Suppressor macrophage treated with lipopolysaccharide for 4 hours (primary cell): Measurements from ENCODE around the gene IGHMBP2.

ENCODE experiments used
- DNase-seq: peaks from one replicate; pipeline ENCODE4 v3.0.0-alpha.2; 2020

The IGHMBP2 gene

DNA sequence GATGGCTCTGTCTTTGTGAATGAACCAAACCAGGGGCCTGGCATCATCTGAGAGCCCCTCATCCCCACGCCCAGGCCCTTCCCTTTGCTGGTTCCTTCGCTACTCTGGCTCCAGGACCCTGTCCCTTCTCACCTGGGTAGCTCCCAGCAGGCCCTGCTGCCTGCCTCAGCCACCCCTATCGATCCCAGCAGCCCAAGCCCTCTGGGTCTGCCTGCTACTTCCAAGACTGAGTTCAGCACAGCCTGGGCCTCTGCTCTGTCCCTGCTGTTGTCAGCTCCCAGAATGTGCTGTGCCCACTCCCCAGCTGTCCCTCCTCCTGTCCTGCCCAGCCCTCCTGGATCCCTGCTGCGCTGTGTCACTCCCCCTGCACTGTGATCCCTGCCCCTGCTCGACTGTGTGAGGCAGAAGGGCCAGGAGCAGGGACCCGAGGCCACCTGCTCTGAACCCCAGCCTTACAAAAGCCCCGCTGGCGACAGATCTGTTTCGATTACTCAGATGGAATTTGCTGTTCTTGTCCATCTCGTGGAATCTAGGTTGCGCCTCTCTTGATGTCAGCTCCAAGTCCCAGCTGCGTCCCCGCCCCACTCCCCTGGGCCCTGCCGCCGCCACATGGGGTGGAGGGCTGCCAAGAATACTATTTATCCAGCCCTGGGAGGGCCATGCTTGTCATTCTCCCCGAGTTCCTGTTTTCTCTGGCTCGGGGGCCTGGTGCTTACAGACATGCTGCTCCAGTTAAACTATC, 13.0 kb upstream of the IGHMBP2 start:
- DNase-seq = no peak

DNA sequence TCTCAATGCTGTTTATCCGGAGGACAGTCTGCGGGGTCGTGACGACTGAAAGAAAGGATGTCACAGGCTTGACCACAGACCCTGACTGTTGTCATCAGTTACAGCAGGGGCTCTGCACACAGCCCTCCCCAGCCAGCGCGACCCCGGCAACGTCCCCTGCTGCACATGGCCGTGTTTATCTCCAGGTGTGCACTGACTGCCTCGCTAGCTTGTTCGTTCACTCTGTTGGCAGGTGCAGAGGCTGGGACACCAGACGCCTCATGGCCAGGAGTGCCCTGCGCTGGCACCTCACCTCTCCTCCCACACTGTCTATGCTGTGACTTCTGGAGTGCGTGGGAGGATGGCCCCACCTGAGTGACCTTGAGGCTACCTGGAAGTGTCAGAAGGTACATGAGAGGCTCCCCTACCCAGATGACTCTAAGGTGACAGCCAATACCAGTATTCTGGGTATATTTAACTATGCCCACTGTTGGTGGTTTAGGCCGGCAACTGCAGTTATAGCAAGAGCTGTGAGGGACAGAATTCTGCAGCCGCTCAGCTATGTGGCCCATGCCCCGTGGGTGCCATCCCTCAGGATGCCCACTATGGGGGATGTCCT, 12.2 kb upstream of the IGHMBP2 start:
- DNase-seq = no peak

DNA sequence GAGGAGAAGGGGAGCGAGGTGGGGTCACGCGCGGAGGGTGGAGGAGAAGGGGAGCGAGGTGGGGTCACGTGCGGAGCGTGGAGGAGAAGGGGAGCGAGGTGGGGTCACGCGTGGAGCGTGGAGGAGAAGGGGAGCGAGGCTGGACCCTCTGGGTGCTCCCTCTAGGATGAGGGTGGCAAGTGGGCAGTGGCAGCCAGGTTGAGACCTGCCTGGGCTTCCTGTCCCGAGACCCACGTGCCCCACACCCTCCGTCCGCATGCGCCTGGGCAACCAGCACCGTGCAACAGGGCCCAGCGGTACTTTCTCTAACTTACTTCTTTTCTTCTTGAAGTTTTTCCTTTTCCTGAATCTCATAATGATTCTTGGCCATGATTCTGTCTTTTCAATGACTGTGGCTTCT, 11.1 kb upstream of the IGHMBP2 start:
- no peak for DNase-seq

DNA sequence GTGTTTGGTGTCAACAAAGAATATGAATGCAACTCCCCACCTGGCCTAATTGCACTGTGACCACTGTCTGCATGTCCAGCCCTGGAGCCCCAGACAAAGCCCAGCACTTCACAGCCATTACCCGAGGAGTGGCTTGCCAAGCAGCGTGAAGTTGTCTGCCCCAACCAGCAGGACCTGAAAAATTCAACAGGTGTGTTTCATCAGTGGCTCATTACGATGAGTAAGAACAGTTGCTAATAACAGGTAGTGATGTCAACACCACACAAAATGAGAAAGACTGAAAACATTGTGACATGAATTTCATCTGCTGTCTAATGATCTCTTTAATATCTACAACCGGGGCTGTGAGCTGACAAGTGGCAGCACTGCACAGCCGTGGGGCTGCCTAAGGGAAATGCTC, 10.4 kb upstream of the IGHMBP2 start:
- no peak for DNase-seq

DNA sequence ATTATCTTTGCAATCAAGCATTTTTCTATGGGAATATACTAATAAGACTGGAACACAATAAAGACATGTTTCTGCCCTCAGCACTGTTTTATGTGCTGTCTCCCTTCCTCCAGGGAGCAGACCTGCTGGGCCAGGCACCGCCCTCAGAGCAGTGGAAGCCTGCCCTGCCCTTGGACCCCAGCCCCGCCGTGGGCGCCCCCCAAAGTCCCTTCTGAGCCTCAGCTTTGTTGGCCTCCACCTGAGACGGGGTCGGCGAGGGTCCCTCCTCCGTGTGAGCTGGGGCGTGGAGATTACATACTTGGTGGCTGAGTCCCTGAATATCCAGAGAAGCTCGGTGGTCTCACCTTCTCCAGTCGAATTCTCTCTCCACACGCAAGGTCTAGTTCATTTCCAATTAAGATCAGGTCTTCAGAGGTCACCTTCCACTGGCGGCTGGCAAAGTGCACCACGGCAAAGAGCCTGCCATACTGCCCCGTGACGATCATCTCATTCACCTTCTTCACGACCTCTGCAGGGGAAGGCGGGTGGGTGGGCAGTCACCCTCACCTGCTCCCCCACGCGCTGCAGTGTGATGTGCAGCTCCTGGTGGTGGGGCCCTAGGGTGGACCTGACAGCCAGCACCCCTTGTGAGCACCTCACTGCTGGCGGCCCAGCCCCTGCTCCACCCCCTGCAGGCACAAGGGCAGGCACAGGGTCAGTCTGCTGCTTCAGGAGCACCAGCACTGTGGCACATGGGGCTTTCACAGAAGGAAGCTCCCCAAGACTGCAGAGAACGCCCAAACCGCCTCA, 7.3 kb upstream of the IGHMBP2 start:
- no peak for DNase-seq

DNA sequence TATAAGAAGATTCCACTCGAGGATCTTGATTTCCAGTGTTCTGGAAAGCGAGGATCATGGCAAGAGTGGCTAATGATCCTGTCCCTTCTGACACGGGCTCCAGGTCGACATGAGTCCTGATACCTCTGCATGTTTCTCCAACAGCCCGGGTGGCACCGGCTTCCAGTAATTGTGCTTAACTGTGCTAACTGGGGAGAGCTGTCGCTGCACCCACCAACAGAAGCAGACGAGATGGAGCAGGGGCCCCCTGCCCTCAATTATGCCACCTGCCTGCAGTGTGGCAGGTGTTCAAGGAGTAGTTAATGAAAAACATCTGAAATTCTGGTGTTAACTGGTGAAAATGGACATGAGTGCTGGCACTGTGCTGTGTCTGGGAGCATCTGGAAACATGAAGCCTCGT, 6.2 kb upstream of the IGHMBP2 start:
- no peak for DNase-seq

DNA sequence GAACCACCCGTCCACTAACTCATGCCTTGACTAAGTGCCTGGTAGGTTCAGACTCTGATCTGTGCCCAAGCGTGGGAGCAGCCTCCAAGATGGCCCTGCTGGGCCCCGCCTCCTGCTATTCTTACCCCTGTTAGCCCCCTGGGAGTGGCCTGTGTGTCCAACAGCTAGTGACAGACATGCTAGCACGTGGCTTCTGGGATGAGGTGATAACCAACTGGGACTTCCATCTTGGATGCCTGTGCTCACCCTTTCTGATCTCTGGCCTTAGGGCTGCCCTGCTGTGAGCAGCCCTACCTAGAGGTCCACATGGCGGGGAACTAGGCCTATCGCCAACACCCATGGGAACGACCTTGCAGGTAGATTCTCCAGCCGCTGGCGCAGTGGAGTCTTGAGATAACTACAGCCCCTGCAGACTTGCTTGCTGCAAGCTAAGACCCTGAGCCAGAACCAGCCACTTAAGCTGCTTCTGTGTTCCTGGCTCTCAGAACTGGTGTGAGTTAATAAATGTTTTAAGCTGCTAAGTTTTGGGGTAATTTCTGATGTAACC, 2.8 kb upstream of the IGHMBP2 start:
- no peak for DNase-seq

DNA sequence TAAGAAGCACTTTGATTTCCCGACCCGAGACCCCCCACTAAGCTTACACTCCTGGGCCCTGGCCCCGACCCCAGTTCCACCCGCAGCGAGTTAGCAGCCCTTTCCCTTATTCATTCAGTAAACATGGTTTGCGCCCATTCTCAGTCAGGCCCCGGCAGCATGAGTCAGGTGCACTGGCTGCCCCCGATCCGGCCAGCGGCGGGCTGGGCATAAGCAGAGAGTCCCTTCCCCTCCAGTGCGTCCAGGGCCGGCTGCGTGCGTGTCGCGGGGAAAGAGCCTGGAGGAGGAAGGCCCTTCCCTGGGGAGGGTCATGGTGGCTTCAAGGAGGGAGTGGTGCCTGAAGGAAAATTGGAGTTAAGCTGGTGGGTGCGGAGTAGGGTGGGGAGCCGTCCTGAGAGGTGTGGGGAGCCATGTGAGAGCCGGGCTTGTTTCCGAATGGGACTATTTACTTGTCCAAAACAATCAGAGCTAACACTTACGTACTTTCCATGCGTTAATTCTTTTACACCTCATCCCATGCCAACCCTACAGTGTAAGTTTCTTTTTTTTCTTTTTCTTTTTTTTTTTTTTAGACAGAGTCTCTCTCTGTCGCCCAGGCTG, 657 bp downstream of the IGHMBP2 start:
- DNase-seq = peak; percentile 54

DNA sequence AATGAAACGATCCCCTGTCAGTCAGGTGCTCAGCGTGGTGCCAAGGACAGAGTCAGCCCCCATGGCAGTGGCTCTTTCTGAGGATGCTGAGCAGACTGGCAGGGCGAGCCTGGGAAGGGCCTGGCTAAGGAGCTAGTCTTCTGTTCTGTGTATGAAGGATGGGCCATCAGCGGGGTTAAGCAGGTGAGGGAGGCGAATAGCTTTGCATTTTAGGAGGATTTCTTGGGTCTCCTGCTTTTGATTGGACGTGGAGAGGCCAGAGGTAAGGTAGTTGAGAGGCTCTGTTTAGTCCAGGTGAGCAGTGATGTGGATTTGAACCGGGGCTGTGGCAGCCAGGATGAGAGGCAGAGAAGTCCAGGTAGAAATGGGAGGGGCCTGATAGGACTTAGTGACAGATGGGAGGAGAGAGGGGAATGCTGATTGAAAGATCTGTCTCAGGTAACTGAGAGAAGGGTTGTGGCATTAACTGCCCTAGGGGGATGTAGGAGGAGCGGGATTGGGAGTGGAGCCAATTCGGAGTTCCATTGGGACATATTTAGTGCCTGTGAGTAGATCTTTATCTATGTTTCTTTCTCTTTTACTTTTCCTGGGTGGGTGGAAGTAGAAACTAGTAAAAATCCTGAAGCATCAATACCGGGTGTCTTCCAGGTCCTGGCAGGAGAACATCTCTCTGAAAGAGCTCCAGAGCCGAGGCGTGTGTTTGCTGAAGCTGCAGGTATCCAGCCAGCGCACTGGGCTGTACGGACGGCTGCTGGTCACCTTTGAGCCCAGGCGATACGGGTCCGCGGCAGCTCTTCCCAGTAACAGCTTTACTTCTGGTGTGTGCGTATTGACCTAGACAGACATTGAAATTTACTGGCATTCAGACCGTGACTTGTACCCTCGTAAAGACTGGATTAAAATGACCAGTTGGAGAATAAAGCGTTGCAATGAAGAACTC, 2.0 kb downstream of the IGHMBP2 start:
- DNase-seq = no peak

DNA sequence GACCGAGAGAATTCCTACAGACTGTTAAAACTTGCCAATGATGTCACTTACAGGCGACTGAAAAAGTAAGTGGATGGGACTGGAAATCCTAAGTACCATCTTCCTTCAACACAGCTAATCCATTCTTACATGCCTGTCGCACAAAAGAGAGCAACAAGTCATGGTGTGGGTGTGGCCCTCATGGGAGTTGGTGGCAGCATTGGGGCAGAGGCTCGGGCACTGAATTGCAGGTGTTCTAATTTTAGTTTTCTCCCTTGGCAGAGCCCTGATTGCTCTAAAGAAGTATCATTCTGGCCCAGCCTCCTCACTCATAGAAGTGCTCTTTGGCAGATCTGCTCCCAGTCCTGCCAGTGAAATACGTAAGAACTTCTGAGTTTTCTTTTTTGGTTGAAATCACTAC, 4.6 kb downstream of the IGHMBP2 start:
- DNase-seq = no peak

DNA sequence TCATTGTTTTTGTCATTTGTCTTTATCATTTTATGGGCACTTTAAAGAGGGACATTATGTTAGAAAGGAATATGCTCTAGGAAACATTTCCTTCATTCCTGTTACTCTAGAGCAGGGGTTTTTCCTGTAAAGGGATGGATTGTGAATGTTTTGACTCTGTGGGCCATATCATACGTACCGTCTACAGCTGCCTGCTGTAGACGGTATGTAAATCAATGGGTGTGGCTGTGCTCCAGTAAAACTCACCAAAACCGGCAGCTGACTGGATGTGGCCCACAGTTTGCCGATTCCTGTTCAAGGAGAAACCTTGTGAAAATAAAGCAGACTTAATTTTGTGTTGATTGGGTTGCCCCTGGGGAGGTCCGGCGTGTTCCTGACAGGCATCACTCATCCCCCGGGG, 7.3 kb downstream of the IGHMBP2 start:
- DNase-seq = no peak

DNA sequence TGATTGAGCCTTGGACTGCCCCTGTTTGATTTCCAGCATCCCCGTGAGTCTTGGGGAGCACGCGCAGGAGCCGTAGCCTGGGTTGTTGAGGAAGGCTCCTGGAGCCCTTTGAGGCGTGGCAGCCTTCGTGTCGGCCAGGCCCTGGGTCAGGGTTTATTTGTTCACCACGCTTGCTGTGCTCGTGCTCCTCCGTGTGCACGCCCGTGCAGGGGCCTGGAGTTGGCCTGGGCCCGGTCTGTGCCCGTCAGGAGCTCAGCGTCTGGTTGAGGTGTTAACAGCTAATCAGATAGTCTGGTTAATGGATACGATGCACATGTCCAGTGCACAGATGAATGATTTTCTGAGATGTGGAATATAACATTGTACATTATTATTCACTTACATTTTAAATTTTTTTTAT, 8.0 kb downstream of the IGHMBP2 start:
- DNase-seq = no peak

DNA sequence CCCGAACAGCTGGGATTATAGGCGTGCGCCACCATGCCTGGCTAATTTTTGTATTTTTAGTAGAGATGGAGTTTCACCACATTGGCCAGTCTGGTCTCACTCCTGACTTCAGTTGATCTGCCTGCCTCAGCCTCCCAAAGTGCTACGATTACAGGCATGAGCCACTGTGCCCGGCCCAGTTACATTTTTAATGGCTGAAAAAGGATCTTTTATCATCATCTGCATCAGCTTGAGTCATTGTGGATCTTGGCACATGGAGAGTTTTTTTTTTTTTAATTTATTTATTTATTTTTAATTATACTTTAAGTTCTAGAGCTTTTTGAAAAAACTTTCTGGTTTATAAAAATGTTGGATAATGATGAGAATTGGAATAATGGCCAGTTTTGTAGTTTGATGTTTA, 8.6 kb downstream of the IGHMBP2 start:
- no peak for DNase-seq

DNA sequence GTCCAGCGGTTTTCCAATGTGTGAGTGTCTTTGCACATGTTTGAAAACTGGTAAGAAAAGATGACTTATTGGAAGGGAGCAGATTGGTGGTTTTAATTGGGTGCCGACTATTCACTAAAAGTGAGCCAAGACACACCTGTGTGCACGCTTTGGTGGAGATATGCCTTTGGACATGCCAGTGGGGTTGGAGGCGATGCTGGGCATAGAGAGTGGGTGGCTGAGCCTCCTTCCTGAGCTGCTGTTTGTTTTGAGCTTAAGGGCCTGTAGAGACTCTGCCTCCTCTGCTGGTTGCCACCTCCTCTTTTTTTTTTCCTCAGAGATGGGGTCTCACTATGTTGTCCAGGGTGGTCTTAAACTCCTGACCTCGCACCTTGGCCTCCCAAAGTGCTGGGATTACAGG, 9.5 kb downstream of the IGHMBP2 start:
- no peak for DNase-seq

DNA sequence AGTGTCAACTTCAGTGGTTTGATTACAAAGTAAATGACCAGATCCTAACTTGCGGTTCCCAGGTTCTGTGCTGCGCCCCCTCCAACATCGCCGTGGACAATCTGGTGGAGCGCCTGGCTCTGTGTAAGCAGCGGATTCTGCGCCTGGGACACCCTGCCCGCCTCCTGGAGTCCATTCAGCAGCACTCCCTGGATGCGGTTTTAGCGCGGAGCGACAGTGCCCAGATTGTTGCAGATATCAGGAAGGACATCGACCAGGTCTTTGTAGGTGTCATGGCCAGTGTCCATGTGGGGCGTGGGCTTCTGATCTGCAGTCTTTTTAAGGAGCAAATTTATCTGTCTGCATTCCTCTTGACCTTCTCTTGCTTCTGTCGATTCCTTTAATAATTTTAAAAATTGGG, 11.1 kb downstream of the IGHMBP2 start:
- no peak for DNase-seq

DNA sequence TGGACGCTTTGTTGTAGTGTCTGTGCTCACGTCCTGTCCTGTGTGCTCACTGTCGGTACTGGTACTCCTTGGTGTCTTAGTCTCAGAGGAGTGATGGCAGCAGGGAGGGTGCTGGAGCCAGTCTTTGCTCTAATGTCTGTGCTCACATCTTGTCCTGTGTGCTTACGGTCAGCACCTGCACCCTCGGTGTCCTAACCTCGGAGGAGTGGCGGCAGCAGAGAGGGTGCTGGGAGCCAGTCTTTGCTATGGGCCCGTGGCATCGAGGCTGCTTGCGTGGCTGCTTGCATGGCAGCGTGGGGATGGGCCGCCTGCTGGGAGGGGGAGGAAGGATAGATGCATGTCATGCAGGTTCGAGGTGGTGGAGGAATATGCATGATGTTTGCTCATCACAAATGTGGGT, 12.7 kb downstream of the IGHMBP2 start:
- no peak for DNase-seq

DNA sequence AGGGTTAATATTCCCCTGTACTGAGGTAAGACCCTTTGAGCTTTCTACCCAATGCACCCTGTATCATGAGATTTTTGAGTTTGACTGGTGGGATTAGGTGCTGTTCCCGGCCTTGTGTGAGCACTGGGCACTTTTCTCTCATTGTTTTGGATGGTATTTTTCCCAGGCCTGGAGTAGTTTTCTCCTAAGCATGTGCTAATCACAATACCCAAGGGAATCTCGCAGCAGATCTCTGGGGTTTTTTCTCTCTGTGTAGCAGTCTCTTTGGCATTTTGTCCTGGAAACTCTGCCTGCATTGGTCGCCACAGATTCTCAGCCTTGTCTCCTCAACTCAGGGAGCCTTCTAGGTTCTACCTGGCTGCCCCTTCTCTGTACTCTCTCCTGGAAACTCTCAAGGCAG, 19.9 kb downstream of the IGHMBP2 start:
- DNase-seq = no peak

DNA sequence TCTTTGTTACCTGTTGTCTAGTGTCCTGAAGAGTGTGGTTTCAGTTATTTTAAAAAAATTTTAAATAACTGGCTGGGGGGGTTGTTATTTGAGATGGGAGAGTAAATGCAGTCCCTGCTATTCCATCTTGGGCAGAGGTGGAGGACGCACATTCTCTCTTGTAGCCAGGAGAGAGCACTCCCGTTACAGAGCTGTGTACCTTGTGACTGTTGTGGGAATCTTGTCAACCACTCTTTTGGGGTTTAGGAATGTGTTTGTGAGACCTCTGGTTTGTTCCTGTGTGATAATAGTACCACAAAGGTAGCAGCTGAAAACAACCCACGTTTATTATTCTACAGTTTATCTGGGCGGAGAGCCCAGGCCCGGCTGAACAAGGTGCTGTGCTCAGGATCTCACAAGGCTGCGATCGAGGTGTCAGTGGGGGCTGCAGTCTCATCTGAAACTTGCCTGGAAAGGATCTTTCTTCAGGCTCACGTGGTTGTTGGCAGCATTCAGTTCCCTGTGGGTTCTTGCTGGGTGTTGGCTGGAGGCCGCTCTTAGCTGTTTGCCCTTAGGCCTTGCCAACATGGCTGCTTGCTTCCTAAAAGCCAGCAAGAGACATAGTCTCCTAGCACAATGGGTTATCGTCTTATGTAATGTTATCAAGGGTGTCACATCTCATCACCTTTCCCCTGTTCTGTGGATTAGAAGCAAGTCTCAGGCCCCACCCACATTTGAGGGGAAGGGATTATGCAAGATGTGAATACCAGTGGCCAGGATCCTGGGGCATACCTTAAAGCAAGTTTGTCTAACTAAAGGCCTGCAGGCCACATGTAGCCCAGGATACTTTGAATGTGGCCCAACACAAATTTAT, 20.6 kb downstream of the IGHMBP2 start:
- DNase-seq = no peak

DNA sequence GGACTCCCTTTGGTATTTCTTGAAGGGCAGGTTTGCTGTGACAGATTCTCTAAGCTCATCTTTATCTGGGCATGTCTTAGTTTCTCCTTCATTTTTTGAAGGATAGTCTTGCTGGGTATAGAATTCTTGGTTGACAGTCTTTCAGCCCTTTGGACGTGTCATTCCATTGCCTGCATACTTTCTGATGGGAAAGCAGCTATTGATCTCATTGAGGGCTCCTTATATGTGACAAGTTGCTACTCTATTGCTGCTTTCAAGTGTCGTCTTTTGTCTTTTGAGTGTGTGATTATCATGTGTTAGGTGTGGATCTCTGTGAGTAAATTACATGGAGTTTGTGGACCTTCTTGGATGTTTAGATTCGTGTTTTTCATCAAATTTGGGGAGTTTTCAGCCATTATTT, 21.9 kb downstream of the IGHMBP2 start:
- no peak for DNase-seq

DNA sequence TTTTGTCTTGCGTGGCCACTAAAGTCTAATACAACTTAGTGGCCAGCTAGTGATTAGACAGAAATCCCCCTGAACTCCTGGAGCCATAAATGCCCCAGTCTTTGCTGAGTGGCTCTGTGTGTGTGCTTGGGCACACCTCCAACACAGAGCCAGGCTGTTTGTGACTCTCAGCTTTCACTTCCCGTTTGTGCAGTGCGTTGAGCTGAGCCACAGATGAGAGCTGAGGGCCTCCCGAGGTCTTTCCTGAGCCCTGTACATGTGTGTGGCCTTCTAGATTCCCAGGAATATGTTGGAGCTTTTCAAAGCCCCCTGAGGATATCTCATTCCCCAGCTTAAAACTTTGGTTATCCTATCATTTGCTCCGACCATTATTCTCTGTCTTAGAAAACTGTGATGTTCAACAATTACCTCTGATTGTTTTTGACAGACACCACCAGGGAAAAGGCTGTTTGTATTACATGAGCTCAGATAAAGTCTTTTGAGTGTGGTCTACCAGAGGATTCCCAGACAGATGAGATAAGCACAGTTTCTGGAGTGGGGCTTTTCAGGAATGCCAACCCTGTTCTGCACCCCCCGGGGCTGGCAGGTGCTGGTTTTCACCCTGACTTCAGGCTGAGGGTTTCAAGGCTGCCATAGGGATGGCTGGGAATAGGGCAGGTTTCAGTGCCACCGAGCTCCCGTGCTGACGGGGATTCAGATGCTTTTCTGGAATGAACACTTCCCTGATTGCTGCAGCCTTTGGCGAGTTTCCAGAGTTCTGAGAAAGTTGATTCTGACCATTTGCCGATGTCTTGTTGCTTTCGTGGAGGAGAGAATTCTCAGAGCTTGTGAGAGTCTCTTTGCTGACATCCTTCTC, 23.8 kb downstream of the IGHMBP2 start:
- DNase-seq = peak; percentile 85
